WTC11 (cell line): Measurements from ENCODE around the gene OR4D5.

Source experiments
- GABPB1 ChIP-seq: sonication (generic); formaldehyde crosslinking; IDR thresholded peaks from 2 replicates; pipeline ENCODE4 v1.8.1; 2023; ENCODE audit warnings: mild to moderate bottlenecking, missing genetic modification reagents
- NR2C2 ChIP-seq: sonication (generic); formaldehyde crosslinking; IDR thresholded peaks from 2 replicates; pipeline ENCODE4 v1.8.0; 2022; ENCODE audit warnings: mild to moderate bottlenecking, missing genetic modification reagents
- SP1 ChIP-seq: sonication (generic); formaldehyde crosslinking; conservative IDR thresholded peaks from 2 replicates; pipeline ENCODE4 v1.8.1; 2022; ENCODE audit warnings: missing genetic modification reagents
- TF ChIP-seq, protein P1 (sequence below): fragments of 250-450 bp; sonication (Bioruptor Pico); IDR thresholded peaks from 2 replicates; pipeline ENCODE4 v1.9.0; 2021; ENCODE audit warnings: moderate library complexity, mild to moderate bottlenecking, inconsistent platforms, borderline replicate concordance
- TF ChIP-seq, protein P2 (sequence below): sonication (generic); formaldehyde crosslinking; IDR thresholded peaks from 2 replicates; pipeline ENCODE4 v1.8.0; 2022; ENCODE audit warnings: mild to moderate bottlenecking, missing genetic modification reagents
- TF ChIP-seq, protein P3 (sequence below): sonication (generic); formaldehyde crosslinking; IDR thresholded peaks from 2 replicates; pipeline ENCODE4 v1.8.0; 2022; ENCODE audit warnings: mild to moderate bottlenecking, missing genetic modification reagents
- TF ChIP-seq, protein P4 (sequence below): fragments of 200-600 bp; IDR thresholded peaks from 2 replicates; pipeline ENCODE4 v1.8.0; 2022; ENCODE audit warnings: antibody characterized with exemption
- TF ChIP-seq, protein P5 (sequence below): sonication (generic); formaldehyde crosslinking; IDR thresholded peaks from 2 replicates; pipeline ENCODE4 v1.8.1; 2022; ENCODE audit warnings: missing genetic modification reagents, borderline replicate concordance
- TF ChIP-seq, protein P6 (sequence below): fragments of 250-450 bp; sonication (Bioruptor Pico); IDR thresholded peaks from 2 replicates; pipeline ENCODE4 v2.1.2; 2022; ENCODE audit warnings: mild to moderate bottlenecking, moderate library complexity
- TF ChIP-seq, protein P7 (sequence below): sonication (generic); formaldehyde crosslinking; IDR thresholded peaks from 2 replicates; pipeline ENCODE4 v1.8.1; 2023; ENCODE audit warnings: mild to moderate bottlenecking, missing genetic modification reagents, moderate library complexity
- TF ChIP-seq, protein P8 (sequence below): sonication (generic); formaldehyde crosslinking; IDR thresholded peaks from 2 replicates; pipeline ENCODE4 v1.8.1; 2023; ENCODE audit warnings: mild to moderate bottlenecking, moderate library complexity, missing genetic modification reagents

DNA sequence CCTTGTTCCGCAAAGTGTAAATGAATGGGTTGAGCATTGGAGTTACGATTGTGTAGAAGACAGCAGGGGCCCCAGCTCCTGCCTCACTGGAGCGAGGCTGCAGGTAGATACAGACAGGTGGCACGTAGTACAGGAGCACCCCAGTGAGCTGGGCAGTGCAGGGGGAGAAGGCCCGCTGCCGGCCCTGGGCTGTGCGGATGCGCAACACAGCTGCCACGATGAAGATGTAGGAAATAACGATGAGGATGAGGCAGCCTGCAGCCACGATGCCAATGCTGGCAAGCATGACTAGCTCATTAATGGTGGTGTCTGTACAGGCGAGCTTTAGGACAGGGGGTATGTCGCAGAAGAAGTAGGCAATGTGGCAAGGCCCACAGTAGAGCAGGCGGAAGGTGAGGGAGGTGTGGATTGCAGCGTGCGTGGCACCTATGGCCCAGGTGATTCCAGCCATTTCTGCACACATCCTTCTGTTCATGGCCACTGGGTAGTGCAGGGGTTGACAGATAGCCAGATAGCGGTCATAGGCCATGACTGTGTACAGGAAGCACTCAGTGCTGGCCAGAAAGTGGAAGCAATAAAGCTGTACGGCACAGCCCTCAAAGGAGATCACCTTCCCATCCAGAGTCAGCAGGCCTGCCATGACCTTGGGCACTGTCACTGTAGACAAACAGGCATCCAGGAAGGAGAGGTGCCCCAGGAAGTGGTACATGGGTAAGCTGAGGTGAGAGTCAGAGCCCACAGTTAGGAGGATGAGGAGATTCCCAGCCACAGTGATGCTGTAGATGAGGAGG, 37.5 kb downstream of the OR4D5 start:
- TF ChIP-seq, protein P1, sequence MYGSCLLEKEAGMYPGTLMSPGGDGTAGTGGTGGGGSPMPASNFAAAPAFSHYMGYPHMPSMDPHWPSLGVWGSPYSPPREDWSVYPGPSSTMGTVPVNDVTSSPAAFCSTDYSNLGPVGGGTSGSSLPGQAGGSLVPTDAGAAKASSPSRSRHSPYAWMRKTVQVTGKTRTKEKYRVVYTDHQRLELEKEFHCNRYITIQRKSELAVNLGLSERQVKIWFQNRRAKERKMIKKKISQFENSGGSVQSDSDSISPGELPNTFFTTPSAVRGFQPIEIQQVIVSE = no peak
- TF ChIP-seq, protein P2, sequence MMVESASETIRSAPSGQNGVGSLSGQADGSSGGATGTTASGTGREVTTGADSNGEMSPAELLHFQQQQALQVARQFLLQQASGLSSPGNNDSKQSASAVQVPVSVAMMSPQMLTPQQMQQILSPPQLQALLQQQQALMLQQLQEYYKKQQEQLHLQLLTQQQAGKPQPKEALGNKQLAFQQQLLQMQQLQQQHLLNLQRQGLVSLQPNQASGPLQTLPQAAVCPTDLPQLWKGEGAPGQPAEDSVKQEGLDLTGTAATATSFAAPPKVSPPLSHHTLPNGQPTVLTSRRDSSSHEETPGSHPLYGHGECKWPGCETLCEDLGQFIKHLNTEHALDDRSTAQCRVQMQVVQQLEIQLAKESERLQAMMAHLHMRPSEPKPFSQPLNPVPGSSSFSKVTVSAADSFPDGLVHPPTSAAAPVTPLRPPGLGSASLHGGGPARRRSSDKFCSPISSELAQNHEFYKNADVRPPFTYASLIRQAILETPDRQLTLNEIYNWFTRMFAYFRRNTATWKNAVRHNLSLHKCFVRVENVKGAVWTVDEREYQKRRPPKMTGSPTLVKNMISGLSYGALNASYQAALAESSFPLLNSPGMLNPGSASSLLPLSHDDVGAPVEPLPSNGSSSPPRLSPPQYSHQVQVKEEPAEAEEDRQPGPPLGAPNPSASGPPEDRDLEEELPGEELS (CRISPR knock-in tag) = no peak
- TF ChIP-seq, protein P3, sequence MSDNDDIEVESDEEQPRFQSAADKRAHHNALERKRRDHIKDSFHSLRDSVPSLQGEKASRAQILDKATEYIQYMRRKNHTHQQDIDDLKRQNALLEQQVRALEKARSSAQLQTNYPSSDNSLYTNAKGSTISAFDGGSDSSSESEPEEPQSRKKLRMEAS (CRISPR knock-in tag) = 0 out of 2 replicates have a peak, but pooled peaks have one; percentile 19
- TF ChIP-seq, protein P4, sequence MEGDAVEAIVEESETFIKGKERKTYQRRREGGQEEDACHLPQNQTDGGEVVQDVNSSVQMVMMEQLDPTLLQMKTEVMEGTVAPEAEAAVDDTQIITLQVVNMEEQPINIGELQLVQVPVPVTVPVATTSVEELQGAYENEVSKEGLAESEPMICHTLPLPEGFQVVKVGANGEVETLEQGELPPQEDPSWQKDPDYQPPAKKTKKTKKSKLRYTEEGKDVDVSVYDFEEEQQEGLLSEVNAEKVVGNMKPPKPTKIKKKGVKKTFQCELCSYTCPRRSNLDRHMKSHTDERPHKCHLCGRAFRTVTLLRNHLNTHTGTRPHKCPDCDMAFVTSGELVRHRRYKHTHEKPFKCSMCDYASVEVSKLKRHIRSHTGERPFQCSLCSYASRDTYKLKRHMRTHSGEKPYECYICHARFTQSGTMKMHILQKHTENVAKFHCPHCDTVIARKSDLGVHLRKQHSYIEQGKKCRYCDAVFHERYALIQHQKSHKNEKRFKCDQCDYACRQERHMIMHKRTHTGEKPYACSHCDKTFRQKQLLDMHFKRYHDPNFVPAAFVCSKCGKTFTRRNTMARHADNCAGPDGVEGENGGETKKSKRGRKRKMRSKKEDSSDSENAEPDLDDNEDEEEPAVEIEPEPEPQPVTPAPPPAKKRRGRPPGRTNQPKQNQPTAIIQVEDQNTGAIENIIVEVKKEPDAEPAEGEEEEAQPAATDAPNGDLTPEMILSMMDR = no peak
- TF ChIP-seq, protein P5, sequence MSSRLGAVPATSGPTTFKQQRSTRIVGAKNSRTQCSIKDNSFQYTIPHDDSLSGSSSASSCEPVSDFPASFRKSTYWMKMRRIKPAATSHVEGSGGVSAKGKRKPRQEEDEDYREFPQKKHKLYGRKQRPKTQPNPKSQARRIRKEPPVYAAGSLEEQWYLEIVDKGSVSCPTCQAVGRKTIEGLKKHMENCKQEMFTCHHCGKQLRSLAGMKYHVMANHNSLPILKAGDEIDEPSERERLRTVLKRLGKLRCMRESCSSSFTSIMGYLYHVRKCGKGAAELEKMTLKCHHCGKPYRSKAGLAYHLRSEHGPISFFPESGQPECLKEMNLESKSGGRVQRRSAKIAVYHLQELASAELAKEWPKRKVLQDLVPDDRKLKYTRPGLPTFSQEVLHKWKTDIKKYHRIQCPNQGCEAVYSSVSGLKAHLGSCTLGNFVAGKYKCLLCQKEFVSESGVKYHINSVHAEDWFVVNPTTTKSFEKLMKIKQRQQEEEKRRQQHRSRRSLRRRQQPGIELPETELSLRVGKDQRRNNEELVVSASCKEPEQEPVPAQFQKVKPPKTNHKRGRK (CRISPR knock-in tag) = no peak
- no peak for TF ChIP-seq NR2C2 (CRISPR knock-in tag)
- TF ChIP-seq, protein P6, sequence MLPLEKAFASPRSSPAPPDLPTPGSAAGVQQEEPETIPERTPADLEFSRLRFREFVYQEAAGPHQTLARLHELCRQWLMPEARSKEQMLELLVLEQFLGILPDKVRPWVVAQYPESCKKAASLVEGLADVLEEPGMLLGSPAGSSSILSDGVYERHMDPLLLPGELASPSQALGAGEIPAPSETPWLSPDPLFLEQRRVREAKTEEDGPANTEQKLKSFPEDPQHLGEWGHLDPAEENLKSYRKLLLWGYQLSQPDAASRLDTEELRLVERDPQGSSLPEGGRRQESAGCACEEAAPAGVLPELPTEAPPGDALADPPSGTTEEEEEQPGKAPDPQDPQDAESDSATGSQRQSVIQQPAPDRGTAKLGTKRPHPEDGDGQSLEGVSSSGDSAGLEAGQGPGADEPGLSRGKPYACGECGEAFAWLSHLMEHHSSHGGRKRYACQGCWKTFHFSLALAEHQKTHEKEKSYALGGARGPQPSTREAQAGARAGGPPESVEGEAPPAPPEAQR (CRISPR knock-in tag) = no peak
- TF ChIP-seq, protein P7, sequence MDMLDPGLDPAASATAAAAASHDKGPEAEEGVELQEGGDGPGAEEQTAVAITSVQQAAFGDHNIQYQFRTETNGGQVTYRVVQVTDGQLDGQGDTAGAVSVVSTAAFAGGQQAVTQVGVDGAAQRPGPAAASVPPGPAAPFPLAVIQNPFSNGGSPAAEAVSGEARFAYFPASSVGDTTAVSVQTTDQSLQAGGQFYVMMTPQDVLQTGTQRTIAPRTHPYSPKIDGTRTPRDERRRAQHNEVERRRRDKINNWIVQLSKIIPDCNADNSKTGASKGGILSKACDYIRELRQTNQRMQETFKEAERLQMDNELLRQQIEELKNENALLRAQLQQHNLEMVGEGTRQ (CRISPR knock-in tag) = no peak
- TF ChIP-seq, protein P8, sequence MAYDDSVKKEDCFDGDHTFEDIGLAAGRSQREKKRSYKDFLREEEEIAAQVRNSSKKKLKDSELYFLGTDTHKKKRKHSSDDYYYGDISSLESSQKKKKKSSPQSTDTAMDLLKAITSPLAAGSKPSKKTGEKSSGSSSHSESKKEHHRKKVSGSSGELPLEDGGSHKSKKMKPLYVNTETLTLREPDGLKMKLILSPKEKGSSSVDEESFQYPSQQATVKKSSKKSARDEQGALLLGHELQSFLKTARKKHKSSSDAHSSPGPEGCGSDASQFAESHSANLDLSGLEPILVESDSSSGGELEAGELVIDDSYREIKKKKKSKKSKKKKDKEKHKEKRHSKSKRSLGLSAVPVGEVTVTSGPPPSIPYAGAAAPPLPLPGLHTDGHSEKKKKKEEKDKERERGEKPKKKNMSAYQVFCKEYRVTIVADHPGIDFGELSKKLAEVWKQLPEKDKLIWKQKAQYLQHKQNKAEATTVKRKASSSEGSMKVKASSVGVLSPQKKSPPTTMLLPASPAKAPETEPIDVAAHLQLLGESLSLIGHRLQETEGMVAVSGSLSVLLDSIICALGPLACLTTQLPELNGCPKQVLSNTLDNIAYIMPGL (CRISPR knock-in tag) = no peak
- TF ChIP-seq SP1 (CRISPR knock-in tag) = no peak
- TF ChIP-seq GABPB1 (CRISPR knock-in tag) = no peak
